Cardiac fibroblast (primary cell): Measurements from ENCODE around the gene ENSA.

Experiments
- DNase-seq, 2 donors: peaks; one replicate each; pipeline versions ENCODE4 v3.0.0 to v3.0.0-alpha.2; 2010; ENCODE audit warnings: low read depth in 2 of 2
- H3K4me3 ChIP-seq, 2 donors: replicated peaks in 1 of 2; 1 replicate in 1 of 2; 2 replicates in 1 of 2; pipeline ENCODE4 v1.5.1; 2011; ENCODE audit warnings: low read depth in 2 of 2, low read length in 2 of 2, mild to moderate bottlenecking in 2 of 2, moderate library complexity in 1 of 2
- CTCF ChIP-seq: IDR thresholded peaks from one replicate; pipeline ENCODE4 v1.5.1; 2011; ENCODE audit warnings: low read depth, mild to moderate bottlenecking, low read length, inconsistent platforms

ENSA gene

GRCh38 chr1:150578272-150579109 lies 50.9 kb downstream of the ENSA start:
- no peak for TF ChIP-seq CTCF
- peak overlapping the region; percentile 92 to 99 for H3K4me3 ChIP-seq
- DNase-seq: peak; percentile 92 to 95

GRCh38 chr1:150577557-150578271 lies 51.7 kb downstream of the ENSA start:
- no peak for TF ChIP-seq CTCF
- H3K4me3 ChIP-seq: peak overlapping the region; percentile 92 to 99
- DNase-seq: peak; percentile 61 to 69

GRCh38 chr1:150576794-150577556 lies 52.4 kb downstream of the ENSA start:
- peak overlapping the region; percentile 92 to 99 for H3K4me3 ChIP-seq
- no peak for TF ChIP-seq CTCF
- DNase-seq: peak; percentile 49 to 60

- no peak for TF ChIP-seq CTCF
- peak in 1 of 2 donors; percentile 54 for DNase-seq
- peak overlapping the region; percentile 92 to 99 for H3K4me3 ChIP-seq
Measured at GRCh38 chr1:150576367-150576711, 53.1 kb downstream of the ENSA start.

GRCh38 chr1:150575518-150576366 lies 53.7 kb downstream of the ENSA start:
- DNase-seq: peak; percentile 40 to 46
- TF ChIP-seq CTCF: no peak
- H3K4me3 ChIP-seq: peak overlapping the region; percentile 92 to 99

GRCh38 chr1:150575072-150575489 lies 54.3 kb downstream of the ENSA start:
- DNase-seq: no peak
- TF ChIP-seq CTCF: no peak

More at GRCh38 chr1:150575072-150575489, 54.3 kb downstream of the ENSA start:
- H3K4me3 ChIP-seq: peak overlapping the region; percentile 92 to 99
